Measurements from ENCODE around the gene THEMIS.

Gene THEMIS

GRCh38 chr6:127845242-127845641 is 55.6 kb downstream of the THEMIS start:
- Histone ChIP-seq H3K36me3 (ENCODE audit: control insufficient read depth in 2 of 2, insufficient read depth in 2 of 2, low read length in 2 of 2) (no peaks in the 10 kb centered on the region), H3K27me3 (ENCODE audit: control insufficient read depth in 2 of 2, insufficient read depth in 2 of 2, low read length in 2 of 2) (no peaks in the 10 kb centered on the region), H3K27ac (ENCODE audit: low read depth in 2 of 2, low read length in 2 of 2) (no peak overlapping the region), H3K4me3 (ENCODE audit: low read length in 2 of 2) (no peak overlapping the region), H3K4me1 (ENCODE audit: control insufficient read depth in 2 of 2, insufficient read depth in 2 of 2, low read length in 2 of 2) (no peaks in the 10 kb centered on the region), H3K9me3 (ENCODE audit: control insufficient read depth in 2 of 2, low read length in 2 of 2) (no peaks in the 10 kb centered on the region), H3K9ac (ENCODE audit: low read depth in 1 of 2, low read length in 2 of 2) (no peak overlapping the region)

DNA sequence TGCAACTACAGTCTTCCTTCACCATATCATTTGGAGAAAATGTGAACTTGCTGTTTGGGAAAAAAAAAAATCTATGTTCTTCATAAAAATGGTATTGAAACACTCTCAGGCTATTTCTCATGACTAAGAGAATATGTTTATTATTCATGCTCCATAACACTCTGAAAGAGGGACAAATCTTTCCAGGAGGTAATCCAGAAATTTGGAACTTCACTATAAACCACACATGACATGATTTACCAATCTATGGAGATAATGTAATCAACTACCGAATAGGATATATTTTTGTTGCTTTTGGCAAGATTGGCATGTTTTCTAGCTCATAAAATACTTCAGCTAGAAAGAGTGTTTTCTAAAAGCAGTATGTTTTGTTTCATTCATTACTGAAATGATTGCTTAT is 56.3 kb downstream of the THEMIS start:
- Histone ChIP-seq H3K9me3 (ENCODE audit: control insufficient read depth in 2 of 2, low read length in 2 of 2) (no peaks in the 10 kb centered on the region), H3K27me3 (ENCODE audit: control insufficient read depth in 2 of 2, insufficient read depth in 2 of 2, low read length in 2 of 2) (no peaks in the 10 kb centered on the region), H3K27ac (ENCODE audit: low read depth in 2 of 2, low read length in 2 of 2) (no peak overlapping the region), H3K9ac (ENCODE audit: low read depth in 1 of 2, low read length in 2 of 2) (no peak overlapping the region), H3K4me1 (ENCODE audit: control insufficient read depth in 2 of 2, insufficient read depth in 2 of 2, low read length in 2 of 2) (no peaks in the 10 kb centered on the region), H3K4me3 (ENCODE audit: low read length in 2 of 2) (no peak overlapping the region), H3K36me3 (ENCODE audit: control insufficient read depth in 2 of 2, insufficient read depth in 2 of 2, low read length in 2 of 2) (no peaks in the 10 kb centered on the region)

DNA sequence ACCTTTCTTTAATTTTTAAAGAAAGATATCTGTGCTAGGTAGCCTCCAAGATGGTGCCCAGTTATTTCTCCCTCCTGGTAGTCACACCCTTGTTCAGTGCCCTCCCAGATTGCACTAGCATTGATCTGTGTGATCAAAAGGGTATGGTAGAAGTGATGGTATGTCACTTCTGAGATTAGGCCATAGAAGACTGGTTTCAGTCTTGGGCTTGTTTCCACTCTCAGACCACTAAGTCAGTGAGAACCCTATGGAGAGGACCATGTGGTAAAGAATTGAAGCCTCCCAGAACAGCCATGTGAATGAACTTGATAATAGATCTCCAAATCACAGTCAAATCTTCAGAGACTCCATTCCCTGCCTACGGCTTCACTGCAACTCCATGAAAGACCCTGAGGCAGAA is 57.3 kb downstream of the THEMIS start:
- H3K4me1 ChIP-seq (ENCODE audit: control insufficient read depth in 2 of 2, insufficient read depth in 2 of 2, low read length in 2 of 2) = no peaks in the 10 kb centered on the region
- H3K27ac ChIP-seq (ENCODE audit: low read depth in 2 of 2, low read length in 2 of 2) = no peak overlapping the region
- H3K9ac ChIP-seq (ENCODE audit: low read depth in 1 of 2, low read length in 2 of 2) = no peak overlapping the region
- H3K36me3 ChIP-seq (ENCODE audit: control insufficient read depth in 2 of 2, insufficient read depth in 2 of 2, low read length in 2 of 2) = no peaks in the 10 kb centered on the region
- H3K4me3 ChIP-seq (ENCODE audit: low read length in 2 of 2) = no peak overlapping the region
- H3K27me3 ChIP-seq (ENCODE audit: control insufficient read depth in 2 of 2, insufficient read depth in 2 of 2, low read length in 2 of 2) = no peaks in the 10 kb centered on the region
- H3K9me3 ChIP-seq (ENCODE audit: control insufficient read depth in 2 of 2, low read length in 2 of 2) = no peaks in the 10 kb centered on the region

DNA sequence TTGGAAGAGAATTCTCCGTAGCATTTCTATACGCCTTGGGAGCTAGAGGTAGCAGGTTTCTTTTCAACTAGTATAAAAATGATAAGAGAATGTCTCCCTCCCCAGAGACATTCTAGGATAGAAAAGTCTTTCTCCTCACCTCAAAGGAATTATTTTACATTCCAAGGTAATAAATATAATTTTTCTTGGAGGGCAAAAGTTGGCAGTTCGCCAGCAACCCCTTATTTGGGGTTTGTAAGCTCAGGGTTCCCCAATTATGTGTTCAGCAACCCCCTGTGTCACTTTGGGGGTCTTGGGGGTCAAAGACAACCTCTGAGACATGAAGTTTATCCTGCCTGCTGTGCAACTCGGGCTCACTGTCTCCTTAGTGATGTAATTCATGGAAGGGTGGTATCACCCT is 58.3 kb downstream of the THEMIS start:
- Histone ChIP-seq H3K4me1 (ENCODE audit: control insufficient read depth in 2 of 2, insufficient read depth in 2 of 2, low read length in 2 of 2) (no peaks in the 10 kb centered on the region), H3K27me3 (ENCODE audit: control insufficient read depth in 2 of 2, insufficient read depth in 2 of 2, low read length in 2 of 2) (no peaks in the 10 kb centered on the region), H3K27ac (ENCODE audit: low read depth in 2 of 2, low read length in 2 of 2) (no peak overlapping the region), H3K4me3 (ENCODE audit: low read length in 2 of 2) (no peak overlapping the region), H3K9me3 (ENCODE audit: control insufficient read depth in 2 of 2, low read length in 2 of 2) (no peaks in the 10 kb centered on the region), H3K9ac (ENCODE audit: low read depth in 1 of 2, low read length in 2 of 2) (no peak overlapping the region), H3K36me3 (ENCODE audit: control insufficient read depth in 2 of 2, insufficient read depth in 2 of 2, low read length in 2 of 2) (no peaks in the 10 kb centered on the region)

DNA sequence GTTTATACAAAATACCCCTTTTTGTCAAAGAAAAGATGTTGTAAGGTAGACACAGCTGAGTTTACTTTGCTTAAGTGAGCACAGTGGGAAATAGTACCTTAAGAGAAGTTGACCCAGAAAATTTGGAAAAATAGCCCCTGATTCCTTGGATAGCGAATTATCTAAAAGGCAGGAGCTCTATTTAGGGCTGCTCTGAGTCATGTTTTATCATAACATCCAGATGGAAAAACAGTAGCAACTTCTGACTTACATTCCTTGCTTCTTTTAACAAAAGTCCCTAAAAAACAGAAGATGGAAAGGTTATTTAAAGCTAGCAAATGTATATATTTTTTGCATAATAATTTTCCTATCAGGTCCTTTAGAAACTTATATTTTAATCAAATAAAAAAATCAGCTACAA is 59.0 kb downstream of the THEMIS start:
- Histone ChIP-seq H3K4me3 (ENCODE audit: low read length in 2 of 2) (no peak overlapping the region), H3K9me3 (ENCODE audit: control insufficient read depth in 2 of 2, low read length in 2 of 2) (no peaks in the 10 kb centered on the region), H3K36me3 (ENCODE audit: control insufficient read depth in 2 of 2, insufficient read depth in 2 of 2, low read length in 2 of 2) (no peaks in the 10 kb centered on the region), H3K27me3 (ENCODE audit: control insufficient read depth in 2 of 2, insufficient read depth in 2 of 2, low read length in 2 of 2) (no peaks in the 10 kb centered on the region), H3K4me1 (ENCODE audit: control insufficient read depth in 2 of 2, insufficient read depth in 2 of 2, low read length in 2 of 2) (no peaks in the 10 kb centered on the region), H3K27ac (ENCODE audit: low read depth in 2 of 2, low read length in 2 of 2) (no peak overlapping the region), H3K9ac (ENCODE audit: low read depth in 1 of 2, low read length in 2 of 2) (no peak overlapping the region)

DNA sequence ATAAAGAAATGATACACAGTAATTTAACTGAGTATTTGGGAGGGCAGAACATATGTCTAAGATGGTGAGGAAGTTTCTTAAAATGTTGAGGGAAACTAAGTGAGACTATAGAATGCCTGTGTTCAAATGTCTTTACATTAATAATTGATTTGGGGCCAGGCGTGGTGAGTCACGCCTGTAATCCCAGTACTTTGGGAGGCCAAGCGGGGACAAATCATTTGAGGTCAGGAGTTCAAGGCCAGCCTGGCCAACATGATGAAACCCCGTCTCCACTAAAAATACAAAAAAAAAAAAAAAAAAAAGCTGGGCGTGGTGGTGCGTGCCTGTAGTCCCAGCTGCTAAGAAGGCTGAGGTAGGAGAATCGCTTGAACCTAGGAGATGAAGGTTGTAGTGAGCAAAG is 66.7 kb downstream of the THEMIS start:
- Histone ChIP-seq H3K9ac (ENCODE audit: low read depth in 1 of 2, low read length in 2 of 2) (no peak overlapping the region), H3K27me3 (ENCODE audit: control insufficient read depth in 2 of 2, insufficient read depth in 2 of 2, low read length in 2 of 2) (no peaks in the 10 kb centered on the region)

DNA sequence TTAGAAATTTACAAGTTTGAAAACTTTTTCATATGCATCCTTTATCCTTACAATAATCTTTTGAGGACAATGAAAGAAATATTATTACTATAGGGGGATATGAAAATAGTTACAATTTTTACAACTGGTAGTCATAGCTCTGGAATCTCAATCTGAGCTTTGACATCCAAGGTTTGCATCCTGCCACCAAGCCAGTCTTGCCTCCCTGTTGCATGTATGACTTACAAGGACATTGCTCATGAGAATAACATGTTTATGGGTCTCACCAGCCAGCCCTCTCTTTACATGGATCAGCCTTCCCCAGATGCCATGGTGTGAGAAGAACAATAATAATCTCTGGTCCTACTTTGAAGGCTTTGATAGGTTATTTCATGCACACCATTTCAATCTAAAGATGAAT is 67.5 kb downstream of the THEMIS start:
- no peaks in the 10 kb centered on the region for H3K27me3 ChIP-seq (ENCODE audit: control insufficient read depth in 2 of 2, insufficient read depth in 2 of 2, low read length in 2 of 2)
- H3K4me1 ChIP-seq (ENCODE audit: control insufficient read depth in 2 of 2, insufficient read depth in 2 of 2, low read length in 2 of 2) = no peaks in the 10 kb centered on the region
- no peaks in the 10 kb centered on the region for H3K36me3 ChIP-seq (ENCODE audit: control insufficient read depth in 2 of 2, insufficient read depth in 2 of 2, low read length in 2 of 2)
- H3K9me3 ChIP-seq (ENCODE audit: control insufficient read depth in 2 of 2, low read length in 2 of 2) = no peaks in the 10 kb centered on the region
- no peak overlapping the region for H3K9ac ChIP-seq (ENCODE audit: low read depth in 1 of 2, low read length in 2 of 2)
- no peak overlapping the region for H3K27ac ChIP-seq (ENCODE audit: low read depth in 2 of 2, low read length in 2 of 2)
- H3K4me3 ChIP-seq (ENCODE audit: low read length in 2 of 2) = no peak overlapping the region

More for the DNA sequence above, 66.7 kb downstream of the THEMIS start:
- Histone ChIP-seq H3K4me3 (ENCODE audit: low read length in 2 of 2) (no peak overlapping the region), H3K36me3 (ENCODE audit: control insufficient read depth in 2 of 2, insufficient read depth in 2 of 2, low read length in 2 of 2) (no peaks in the 10 kb centered on the region), H3K9me3 (ENCODE audit: control insufficient read depth in 2 of 2, low read length in 2 of 2) (no peaks in the 10 kb centered on the region), H3K4me1 (ENCODE audit: control insufficient read depth in 2 of 2, insufficient read depth in 2 of 2, low read length in 2 of 2) (no peaks in the 10 kb centered on the region), H3K27ac (ENCODE audit: low read depth in 2 of 2, low read length in 2 of 2) (no peak overlapping the region)

DNA sequence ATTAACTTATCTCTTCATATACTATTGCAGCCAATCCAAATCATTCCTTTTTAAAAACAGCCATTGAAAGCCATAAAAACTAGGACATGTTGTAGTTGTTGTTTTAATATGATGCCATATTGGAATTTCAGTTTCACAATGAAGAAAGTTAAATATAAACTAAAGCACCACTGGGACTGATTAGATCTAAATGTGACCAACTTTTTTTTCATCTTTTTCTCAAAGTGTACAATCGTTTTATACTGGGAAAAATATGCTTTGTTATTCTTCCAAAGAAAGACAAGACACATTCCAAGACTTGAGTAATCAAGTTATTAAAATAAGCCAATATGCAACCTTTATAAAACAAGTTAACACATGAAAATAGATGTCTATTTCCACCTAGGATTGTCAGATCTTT is 68.5 kb downstream of the THEMIS start:
- Histone ChIP-seq H3K36me3 (ENCODE audit: control insufficient read depth in 2 of 2, insufficient read depth in 2 of 2, low read length in 2 of 2) (no peaks in the 10 kb centered on the region), H3K9me3 (ENCODE audit: control insufficient read depth in 2 of 2, low read length in 2 of 2) (no peaks in the 10 kb centered on the region), H3K4me1 (ENCODE audit: control insufficient read depth in 2 of 2, insufficient read depth in 2 of 2, low read length in 2 of 2) (no peaks in the 10 kb centered on the region), H3K27me3 (ENCODE audit: control insufficient read depth in 2 of 2, insufficient read depth in 2 of 2, low read length in 2 of 2) (no peaks in the 10 kb centered on the region), H3K9ac (ENCODE audit: low read depth in 1 of 2, low read length in 2 of 2) (no peak overlapping the region), H3K4me3 (ENCODE audit: low read length in 2 of 2) (no peak overlapping the region), H3K27ac (ENCODE audit: low read depth in 2 of 2, low read length in 2 of 2) (no peak overlapping the region)

DNA sequence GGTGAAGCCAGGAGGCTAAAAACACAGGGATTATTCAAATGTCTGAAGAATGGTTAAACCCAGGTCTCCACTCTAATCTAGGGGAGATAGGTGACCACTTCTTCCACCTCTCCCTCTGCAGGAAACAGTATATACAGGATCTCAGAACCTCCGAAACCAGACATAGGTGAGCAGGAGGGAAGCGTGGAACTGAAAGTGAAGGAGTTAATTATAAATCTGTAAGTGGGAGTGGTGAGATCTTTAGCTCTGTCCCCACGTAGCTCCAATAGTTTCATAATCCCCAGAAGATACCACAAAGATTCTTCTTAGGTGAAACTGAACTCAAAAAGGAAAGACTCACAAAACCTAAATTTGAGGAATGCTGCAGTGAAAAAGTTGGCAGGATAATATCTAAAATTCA is 76.8 kb downstream of the THEMIS start:
- H3K9me3 ChIP-seq (ENCODE audit: control insufficient read depth in 2 of 2, low read length in 2 of 2) = no peaks in the 10 kb centered on the region
- H3K36me3 ChIP-seq (ENCODE audit: control insufficient read depth in 2 of 2, insufficient read depth in 2 of 2, low read length in 2 of 2) = no peaks in the 10 kb centered on the region
- no peak overlapping the region for H3K9ac ChIP-seq (ENCODE audit: low read depth in 1 of 2, low read length in 2 of 2)
- no peak overlapping the region for H3K4me3 ChIP-seq (ENCODE audit: low read length in 2 of 2)
- no peaks in the 10 kb centered on the region for H3K27me3 ChIP-seq (ENCODE audit: control insufficient read depth in 2 of 2, insufficient read depth in 2 of 2, low read length in 2 of 2)
- H3K4me1 ChIP-seq (ENCODE audit: control insufficient read depth in 2 of 2, insufficient read depth in 2 of 2, low read length in 2 of 2) = no peaks in the 10 kb centered on the region
- no peak overlapping the region for H3K27ac ChIP-seq (ENCODE audit: low read depth in 2 of 2, low read length in 2 of 2)

DNA sequence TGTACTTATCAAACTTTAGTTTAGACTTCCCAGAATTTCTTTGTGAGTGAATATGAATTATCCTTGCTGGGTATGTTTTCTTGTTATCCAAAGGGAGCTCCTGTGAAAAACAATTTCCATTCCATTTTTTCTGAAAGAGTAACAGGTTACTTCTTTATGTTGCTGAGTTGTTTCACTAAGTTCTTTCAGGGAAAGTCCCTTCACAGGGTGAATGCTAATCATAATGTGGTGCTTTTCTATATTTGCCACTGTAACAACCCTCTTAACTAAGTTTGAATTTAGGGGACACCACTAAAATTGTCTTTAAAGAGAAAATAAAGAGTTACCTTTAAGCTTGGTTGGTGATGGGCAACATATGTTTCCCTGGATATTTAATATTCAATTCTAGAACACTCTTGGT is 79.4 kb downstream of the THEMIS start:
- H3K4me1 ChIP-seq (ENCODE audit: control insufficient read depth in 2 of 2, insufficient read depth in 2 of 2, low read length in 2 of 2) = no peaks in the 10 kb centered on the region
- no peaks in the 10 kb centered on the region for H3K27me3 ChIP-seq (ENCODE audit: control insufficient read depth in 2 of 2, insufficient read depth in 2 of 2, low read length in 2 of 2)
- H3K4me3 ChIP-seq (ENCODE audit: low read length in 2 of 2) = no peak overlapping the region
- H3K27ac ChIP-seq (ENCODE audit: low read depth in 2 of 2, low read length in 2 of 2) = no peak overlapping the region
- no peak overlapping the region for H3K9ac ChIP-seq (ENCODE audit: low read depth in 1 of 2, low read length in 2 of 2)
- H3K36me3 ChIP-seq (ENCODE audit: control insufficient read depth in 2 of 2, insufficient read depth in 2 of 2, low read length in 2 of 2) = no peaks in the 10 kb centered on the region
- H3K9me3 ChIP-seq (ENCODE audit: control insufficient read depth in 2 of 2, low read length in 2 of 2) = no peaks in the 10 kb centered on the region

DNA sequence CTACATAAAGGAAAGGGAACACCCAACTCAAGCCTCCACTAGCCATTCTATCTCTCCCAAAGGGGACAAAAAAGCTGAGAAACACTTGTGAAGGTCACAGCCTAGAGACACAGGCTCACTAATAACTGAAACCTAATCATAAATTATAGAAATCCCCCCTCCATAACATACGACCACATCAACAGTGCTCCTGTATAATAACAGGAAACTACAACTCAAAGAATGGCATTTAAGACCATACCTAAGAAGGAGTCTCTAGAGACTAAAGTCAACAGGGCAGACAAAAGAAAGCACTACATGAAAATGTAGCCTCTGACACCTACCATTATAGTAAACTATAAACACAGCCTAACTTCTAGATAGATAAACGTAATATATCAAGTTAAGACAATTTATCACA is 82.7 kb downstream of the THEMIS start:
- Histone ChIP-seq H3K4me1 (ENCODE audit: control insufficient read depth in 2 of 2, insufficient read depth in 2 of 2, low read length in 2 of 2) (no peaks in the 10 kb centered on the region), H3K27ac (ENCODE audit: low read depth in 2 of 2, low read length in 2 of 2) (no peak overlapping the region), H3K27me3 (ENCODE audit: control insufficient read depth in 2 of 2, insufficient read depth in 2 of 2, low read length in 2 of 2) (no peaks in the 10 kb centered on the region), H3K36me3 (ENCODE audit: control insufficient read depth in 2 of 2, insufficient read depth in 2 of 2, low read length in 2 of 2) (no peaks in the 10 kb centered on the region), H3K4me3 (ENCODE audit: low read length in 2 of 2) (no peak overlapping the region), H3K9ac (ENCODE audit: low read depth in 1 of 2, low read length in 2 of 2) (no peak overlapping the region), H3K9me3 (ENCODE audit: control insufficient read depth in 2 of 2, low read length in 2 of 2) (no peaks in the 10 kb centered on the region)

Measured in mucosa of rectum (tissue), 2 donors.